Measurements from ENCODE around the gene NLRX1. TPM values are rescaled to one million over a fixed set of nuclear protein-coding genes. Genes with fewer than 3 reads are reported as not detected.

NLRX1 gene
- total and polyA plus RNA-seq, 4 donors: 4.2 to 12.0 (median 10.4) TPM

- H3K4me3 ChIP-seq (ENCODE audit: low read depth in 1 of 3, low read length in 3 of 3): no peak overlapping the region
- H3K4me1 ChIP-seq (ENCODE audit: control insufficient read depth in 4 of 4, insufficient read depth in 4 of 4, low read length in 3 of 4): peaks cover 0 to 23% (median 14%) of the 10 kb centered on the region in 4 donors
- no peak overlapping the region for H3K9ac ChIP-seq (ENCODE audit: low read depth in 1 of 2, low read length in 2 of 2)
- no peaks in the 10 kb centered on the region for H3K27me3 ChIP-seq (ENCODE audit: control insufficient read depth in 4 of 4, insufficient read depth in 4 of 4, low read length in 3 of 4)
- no peak overlapping the region for H3K27ac ChIP-seq (ENCODE audit: low read depth in 1 of 2, low read length in 2 of 2)
- no peak for TF ChIP-seq REST (IDR thresholded peaks at IDR 0.05)
- no peak for TF ChIP-seq HNF4G (IDR thresholded peaks at IDR 0.05)
- no peak for TF ChIP-seq SP1 (IDR thresholded peaks at IDR 0.05)
- no peak for TF ChIP-seq JUND (IDR thresholded peaks at IDR 0.05)
- TF ChIP-seq YY1 (IDR thresholded peaks at IDR 0.05): no peak
- TF ChIP-seq ATF3 (IDR thresholded peaks at IDR 0.05): no peak
- no peak for TF ChIP-seq CTCF (IDR thresholded peaks at IDR 0.05; ENCODE audit: low read depth, low read length, missing input control)
- TF ChIP-seq FOXA1 (IDR thresholded peaks at IDR 0.05): no peak
- TF ChIP-seq RXRA (IDR thresholded peaks at IDR 0.05): no peak
- no peak for TF ChIP-seq RAD21 (IDR thresholded peaks at IDR 0.05)
- no peak for TF ChIP-seq NR2F2 (IDR thresholded peaks at IDR 0.05)
- TF ChIP-seq FOXA2 (IDR thresholded peaks at IDR 0.05): no peak
- TF ChIP-seq TAF1 (conservative IDR thresholded peaks at IDR 0.05): no peak
- TF ChIP-seq MAX (IDR thresholded peaks at IDR 0.05): no peak
- no peak for TF ChIP-seq ZBTB33 (IDR thresholded peaks at IDR 0.05)
- no peaks in the 10 kb centered on the region for H3K9me3 ChIP-seq (ENCODE audit: control insufficient read depth in 4 of 4, low read length in 3 of 4)
- H3K36me3 ChIP-seq (ENCODE audit: control insufficient read depth in 4 of 4, insufficient read depth in 3 of 4, low read depth in 1 of 4, low read length in 3 of 4): peaks cover 0 to 20% (median 4%) of the 10 kb centered on the region in 4 donors
- DNase-seq (ENCODE audit: low spot score): no peak
- 84% methylated on average over 10 of the region's 10 CpGs for WGBS
Observed at GRCh38 chr11:119179983-119180382, 11.5 kb downstream of the NLRX1 start.

Data from liver (tissue), 9 donors.